ENCODE data around the gene BMP2. TPM values are rescaled to one million over a fixed set of nuclear protein-coding genes. Genes with fewer than 3 reads are reported as not detected.

BMP2 gene
- polyA plus RNA-seq, 3 donors = 2.6 to 10.5 (median 4.0) TPM

- H3K27ac ChIP-seq (ENCODE audit: low read depth, low read length) = no peak overlapping the region
- 56 to 66% (median 58%) methylated on average over 7 of the region's 7 CpGs for WGBS, 3 donors
Measured at GRCh38 chr20:6818033-6818808, 50.7 kb downstream of the BMP2 start.

GRCh38 chr20:6819599-6819998, 52.1 kb downstream of the BMP2 start:
- no peak overlapping the region for H3K27ac ChIP-seq (ENCODE audit: low read depth, low read length)
- 35 to 50% (median 44%) methylated on average over 2 of the region's 2 CpGs for WGBS, 3 donors

GRCh38 chr20:6824401-6824800, 56.9 kb downstream of the BMP2 start:
- H3K27ac ChIP-seq (ENCODE audit: low read depth, low read length) = no peak overlapping the region
- 80 to 89% (median 87%) methylated on average over 5 of the region's 5 CpGs for WGBS, 3 donors

GRCh38 chr20:6827472-6827871, 60.0 kb downstream of the BMP2 start:
- 79 to 92% (median 90%) methylated on average over 4 of the region's 4 CpGs for WGBS, 3 donors
- H3K27ac ChIP-seq (ENCODE audit: low read depth, low read length) = no peak overlapping the region

GRCh38 chr20:6828794-6829423, 61.4 kb downstream of the BMP2 start:
- WGBS, 3 donors = 0 to 2% (median 0%) methylated on average over 1 of the region's 1 CpG
- H3K27ac ChIP-seq (ENCODE audit: low read depth, low read length) = no peak overlapping the region

GRCh38 chr20:6829510-6830116, 62.1 kb downstream of the BMP2 start:
- WGBS, 3 donors = 24 to 86% (median 85%) methylated on average over 1 of the region's 1 CpG

More at GRCh38 chr20:6829510-6830116, 62.1 kb downstream of the BMP2 start:
- H3K27ac ChIP-seq (ENCODE audit: low read depth, low read length) = no peak overlapping the region
